CD14-positive monocyte (primary cell): ENCODE data around the gene MYH9. TPM values are rescaled to one million over a fixed set of nuclear protein-coding genes. Genes with fewer than 3 reads are reported as not detected.
"Not testable (repeated sequence)": the region's sequence is repeated elsewhere in the genome, so short reads cannot be mapped to it uniquely, and the experiment has no call there.

Experiments used
- DNase-seq, 3 donors: peaks; one replicate each; pipeline ENCODE4 v3.0.0-alpha.2; 2011 to 2022
- H2AFZ ChIP-seq: 2 replicates; pipeline ENCODE4 v1.6.0; 2012; ENCODE audit warnings: mild to moderate bottlenecking, low read depth, low read length, inconsistent platforms; ENCODE audit not compliant: insufficient read depth, poor library complexity, severe bottlenecking
- H3K27ac ChIP-seq, 2 donors: 1 replicate in 1 of 2; 2 replicates in 1 of 2; pipeline ENCODE4 v1.5.1; 2012 to 2013; ENCODE audit warnings: low read length in 2 of 2, control low read depth in 1 of 2, inconsistent platforms in 1 of 2, low read depth in 1 of 2, mild to moderate bottlenecking in 1 of 2
- H3K27me3 ChIP-seq, 2 donors: one replicate each; pipeline versions ENCODE4 v1.6.0 to v1.6.1; 2011 to 2013; ENCODE audit warnings: low read length in 2 of 2; ENCODE audit not compliant: control insufficient read depth in 2 of 2, insufficient read depth in 2 of 2
- H3K36me3 ChIP-seq, 2 donors: replicated peaks in 1 of 2; 1 replicate in 1 of 2; 2 replicates in 1 of 2; pipeline versions ENCODE4 v1.5.1 to v1.6.1; 2012 to 2013; ENCODE audit warnings: low read length in 2 of 2, control low read depth in 1 of 2, inconsistent platforms in 1 of 2, mild to moderate bottlenecking in 1 of 2; ENCODE audit not compliant: insufficient read depth in 2 of 2, control insufficient read depth in 1 of 2
- H3K4me1 ChIP-seq, 2 donors: 1 replicate in 1 of 2; 2 replicates in 1 of 2; pipeline versions ENCODE4 v1.5.1 to v1.6.1; 2012 to 2013; ENCODE audit warnings: low read length in 2 of 2, control low read depth in 1 of 2, inconsistent platforms in 1 of 2, mild to moderate bottlenecking in 1 of 2, moderate library complexity in 1 of 2; ENCODE audit not compliant: insufficient read depth in 2 of 2, control insufficient read depth in 1 of 2
- H3K4me2 ChIP-seq: replicated peaks from 2 replicates; pipeline ENCODE3; 2012; ENCODE audit warnings: low read length, moderate library complexity, mild to moderate bottlenecking; ENCODE audit not compliant: poor library complexity, severe bottlenecking; ENCODE audit errors: extremely low read depth
- H3K4me3 ChIP-seq, 3 experiments: fragments of 200-600 bp in 1 of 3; sonication (generic) in 1 of 3; replicated peaks in 1 of 3; 1 replicate in 2 of 3; 2 replicates in 1 of 3; pipeline ENCODE4 v1.5.1; 2011 to 2013; ENCODE audit warnings: low read length in 3 of 3, mild to moderate bottlenecking in 3 of 3, control low read depth in 2 of 3, low read depth in 2 of 3, inconsistent platforms in 1 of 3, moderate library complexity in 1 of 3
- H3K79me2 ChIP-seq: 2 replicates; pipeline ENCODE4 v1.6.0; 2012; ENCODE audit warnings: mild to moderate bottlenecking, control low read depth, inconsistent platforms, low read length, moderate library complexity; ENCODE audit not compliant: insufficient read depth
- H3K9ac ChIP-seq: 2 replicates; pipeline ENCODE4 v1.6.0; 2017; ENCODE audit warnings: low read length, mild to moderate bottlenecking; ENCODE audit not compliant: insufficient read depth, poor library complexity, severe bottlenecking
- H3K9me3 ChIP-seq, 2 donors: replicated peaks in 1 of 2; 1 replicate in 1 of 2; 2 replicates in 1 of 2; pipeline versions ENCODE4 v1.5.1 to v1.6.1; 2012 to 2013; ENCODE audit warnings: low read length in 2 of 2, control low read depth in 1 of 2; ENCODE audit not compliant: control insufficient read depth in 1 of 2, insufficient read depth in 1 of 2
- H4K20me1 ChIP-seq: 2 replicates; pipeline ENCODE4 v1.6.0; 2012; ENCODE audit warnings: mild to moderate bottlenecking, low read length, control low read depth, moderate library complexity; ENCODE audit not compliant: insufficient read depth
- H3K27ac Mint-ChIP-seq, 7 donors: one replicate each; pipeline ENCODE4 v1.8.0; 2020; ENCODE audit warnings: mild to moderate bottlenecking in 7 of 7, mixed read lengths in 7 of 7, moderate library complexity in 6 of 7, inconsistent platforms in 2 of 7
- H3K27me3 Mint-ChIP-seq, 3 donors: one replicate each; pipeline ENCODE4 v1.8.0; 2021 to 2022; ENCODE audit warnings: low read depth in 3 of 3, mild to moderate bottlenecking in 3 of 3, mixed read lengths in 3 of 3, moderate library complexity in 3 of 3, inconsistent platforms in 1 of 3
- H3K36me3 Mint-ChIP-seq, 2 donors: one replicate each; pipeline ENCODE4 v1.8.0; 2020; ENCODE audit warnings: mixed read lengths in 2 of 2, inconsistent platforms in 1 of 2, mild to moderate bottlenecking in 1 of 2
- H3K4me1 Mint-ChIP-seq: one replicate; pipeline ENCODE4 v1.8.0; 2020; ENCODE audit warnings: mild to moderate bottlenecking, mixed read lengths
- H3K4me3 Mint-ChIP-seq, 2 donors: one replicate each; pipeline ENCODE4 v1.8.0; 2020; ENCODE audit warnings: mild to moderate bottlenecking in 2 of 2, mixed read lengths in 2 of 2, moderate library complexity in 1 of 2
- H3K9me3 Mint-ChIP-seq, 7 donors: one replicate each; pipeline ENCODE4 v1.8.0; 2020 to 2022; ENCODE audit warnings: mixed read lengths in 7 of 7, mild to moderate bottlenecking in 6 of 7, moderate library complexity in 6 of 7, inconsistent platforms in 2 of 7
- WGBS: methylation state at CpG from one replicate; pipeline ENCODE4 v1.1.5; 2013; ENCODE audit warnings: missing lambda C conversion rate; ENCODE audit not compliant: insufficient coverage; 5-methylcytosine and 5-hydroxymethylcytosine counted together
- intact Hi-C, 2 donors: fragments of 100-400 bp; cut with micrococcal nuclease; formaldehyde crosslinking; loops; one replicate each; pipeline versions ENCODE4 v1.15.0 to v1.15.1; 2023
- polyA plus RNA-seq, 3 donors: library from polyadenylated mRNA; depleted of rRNA in 1 of 3; unstranded in 2 of 3; stranded (reverse) in 1 of 3; fragments of 300-500 nt in 2 of 3; fragments of >200 nt in 1 of 3; fragmentation: Illumina TruSeq in 2 of 3; gene quantifications; 1 replicate in 2 of 3; 2 replicates in 1 of 3; pipeline ENCODE4 v1.2.3, GENCODE V29; 2012 to 2021
- TF ChIP-seq, protein P1 (sequence below): fragments of 200-600 bp; IDR thresholded peaks from one replicate; pipeline ENCODE4 v1.8.0; 2022; ENCODE audit warnings: antibody characterized with exemption, mild to moderate bottlenecking

The MYH9 gene
- polyA plus RNA-seq, 3 donors: 35.6 to 163 (median 79.5) TPM

- WGBS: 80% methylated on average over 1 of the region's 2 CpGs
- H3K27ac Mint-ChIP-seq: peak overlapping the region; percentile 46 to 82 (median 77)
- DNase-seq: peak in 2 of 3 donors; percentile 59 to 62
- TF ChIP-seq, protein P1, sequence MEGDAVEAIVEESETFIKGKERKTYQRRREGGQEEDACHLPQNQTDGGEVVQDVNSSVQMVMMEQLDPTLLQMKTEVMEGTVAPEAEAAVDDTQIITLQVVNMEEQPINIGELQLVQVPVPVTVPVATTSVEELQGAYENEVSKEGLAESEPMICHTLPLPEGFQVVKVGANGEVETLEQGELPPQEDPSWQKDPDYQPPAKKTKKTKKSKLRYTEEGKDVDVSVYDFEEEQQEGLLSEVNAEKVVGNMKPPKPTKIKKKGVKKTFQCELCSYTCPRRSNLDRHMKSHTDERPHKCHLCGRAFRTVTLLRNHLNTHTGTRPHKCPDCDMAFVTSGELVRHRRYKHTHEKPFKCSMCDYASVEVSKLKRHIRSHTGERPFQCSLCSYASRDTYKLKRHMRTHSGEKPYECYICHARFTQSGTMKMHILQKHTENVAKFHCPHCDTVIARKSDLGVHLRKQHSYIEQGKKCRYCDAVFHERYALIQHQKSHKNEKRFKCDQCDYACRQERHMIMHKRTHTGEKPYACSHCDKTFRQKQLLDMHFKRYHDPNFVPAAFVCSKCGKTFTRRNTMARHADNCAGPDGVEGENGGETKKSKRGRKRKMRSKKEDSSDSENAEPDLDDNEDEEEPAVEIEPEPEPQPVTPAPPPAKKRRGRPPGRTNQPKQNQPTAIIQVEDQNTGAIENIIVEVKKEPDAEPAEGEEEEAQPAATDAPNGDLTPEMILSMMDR: no peak
- Histone ChIP-seq H3K9ac (no peak overlapping the region), H3K27me3 (no peaks in the 10 kb centered on the region), H3K79me2 (no peaks in the 10 kb centered on the region), H4K20me1 (no peaks in the 10 kb centered on the region), H3K9me3 (no peaks in the 10 kb centered on the region), H2AFZ (peak overlapping the region; percentile 43), H3K4me1 (peaks cover 41 to 43% of the 10 kb centered on the region in 2 donors), H3K4me2 (no peak overlapping the region), H3K36me3 (no peaks in the 10 kb centered on the region), H3K27ac (peak overlapping the region; percentile 30 to 49), H3K4me3 (no peak overlapping the region)
- intact Hi-C loops: no loop called here
- H3K9me3 Mint-ChIP-seq: peaks cover 0 to 3% (median 0%) of the 10 kb centered on the region in 7 donors
- peaks cover 2 to 3% of the 10 kb centered on the region in 2 donors for H3K36me3 Mint-ChIP-seq
- no peaks in the 10 kb centered on the region for H3K27me3 Mint-ChIP-seq
- peaks cover 42% of the 10 kb centered on the region for H3K4me1 Mint-ChIP-seq
- H3K4me3 Mint-ChIP-seq: peak overlapping the region in 1 of 2 donors; percentile 26
Measured at GRCh38 chr22:36425977-36426523, 38.3 kb upstream of the MYH9 start.

- Mint-ChIP-seq H3K36me3 (peaks cover 2 to 3% of the 10 kb centered on the region in 2 donors), H3K9me3 (peaks cover 0 to 3% (median 0%) of the 10 kb centered on the region in 7 donors), H3K27me3 (no peaks in the 10 kb centered on the region), H3K4me3 (peak overlapping the region in 1 of 2 donors; percentile 3), H3K4me1 (peaks cover 46% of the 10 kb centered on the region), H3K27ac (peak overlapping the region in 5 of 7 donors; percentile 4 to 82 (median 74))
- Histone ChIP-seq H3K4me2 (no peak overlapping the region), H3K4me1 (peaks cover 41 to 43% of the 10 kb centered on the region in 2 donors), H2AFZ (no peak overlapping the region), H4K20me1 (no peaks in the 10 kb centered on the region), H3K4me3 (no peak overlapping the region), H3K36me3 (no peaks in the 10 kb centered on the region), H3K27ac (no peak overlapping the region), H3K27me3 (no peaks in the 10 kb centered on the region), H3K9me3 (no peaks in the 10 kb centered on the region), H3K9ac (no peak overlapping the region), H3K79me2 (no peaks in the 10 kb centered on the region)
- intact Hi-C loops: no loop called here
- DNase-seq: peak in 1 of 3 donors; percentile 39
- TF ChIP-seq, protein P1: no peak
- WGBS: 83% methylated on average over 1 of the region's 5 CpGs
Measured at GRCh38 chr22:36424901-36425579, 37.3 kb upstream of the MYH9 start.

DNA sequence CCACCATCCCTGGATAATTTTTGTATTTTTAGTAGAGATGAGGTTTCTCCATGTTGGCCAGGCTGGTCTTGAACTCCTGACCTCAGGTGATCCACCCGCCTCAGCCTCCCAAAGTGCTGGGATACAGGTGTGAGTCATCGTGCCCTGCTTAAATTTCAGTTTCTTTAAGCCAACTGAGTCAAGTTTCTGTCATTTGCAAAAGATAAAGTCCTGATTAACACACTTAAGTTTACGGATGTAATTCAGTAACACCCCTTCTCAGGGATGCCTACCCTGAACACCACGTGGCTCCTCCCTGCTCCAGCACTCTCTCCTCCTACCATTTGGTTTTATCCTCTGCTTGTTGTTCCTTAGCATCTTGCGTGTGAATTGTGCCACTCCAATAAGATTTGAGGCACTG lies 36.7 kb upstream of the MYH9 start:
- WGBS: 98% methylated on average over 5 of the region's 5 CpGs
- H2AFZ ChIP-seq, DNase-seq, H3K9me3 ChIP-seq, H3K27ac ChIP-seq, H3K36me3 ChIP-seq, H3K9ac ChIP-seq, H3K36me3 Mint-ChIP-seq, H3K79me2 ChIP-seq, H3K4me3 Mint-ChIP-seq, H3K27me3 ChIP-seq, H3K4me2 ChIP-seq, intact Hi-C loops, H3K4me3 ChIP-seq, H3K27me3 Mint-ChIP-seq, H4K20me1 ChIP-seq, H3K9me3 Mint-ChIP-seq: not testable (repeated sequence)
- Mint-ChIP-seq H3K27ac (peak overlapping the region in 2 of 7 donors; percentile 74 to 76), H3K4me1 (peaks cover 50% of the 10 kb centered on the region)
- peaks cover 44 to 46% of the 10 kb centered on the region in 2 donors for H3K4me1 ChIP-seq
